ENCODE measurements around the gene ANKRD60.

ANKRD60 gene

GRCh38 chr20:58256307-58256706, 27.9 kb upstream of the ANKRD60 start:
- Histone ChIP-seq H3K4me3 (ENCODE audit: low read length) (no peak overlapping the region), H3K36me3 (replicated peaks; ENCODE audit: low read depth, low read length) (peaks cover 14% of the 10 kb centered on the region), H2AFZ (ENCODE audit: low read depth, low read length) (no peak overlapping the region), H3K4me1 (ENCODE audit: low read length) (no peaks in the 10 kb centered on the region), H3K27me3 (ENCODE audit: low read depth, low read length) (no peaks in the 10 kb centered on the region), H3K9ac (ENCODE audit: low read length) (no peak overlapping the region), H3K4me2 (ENCODE audit: low read length) (no peak overlapping the region), H3K27ac (ENCODE audit: low read length) (no peak overlapping the region), H3K79me2 (ENCODE audit: low read length) (no peaks in the 10 kb centered on the region), H4K20me1 (ENCODE audit: insufficient read depth, low read length) (no peaks in the 10 kb centered on the region), H3K9me3 (ENCODE audit: insufficient read depth, low read length) (no peaks in the 10 kb centered on the region)
- TF ChIP-seq EZH2phosphoT487 (IDR thresholded peaks at IDR 0.05; ENCODE audit: low read depth) (no peak), CTCF (IDR thresholded peaks at IDR 0.05; ENCODE audit: low read depth, low read length) (no peak)

GRCh38 chr20:58254890-58255289, 26.4 kb upstream of the ANKRD60 start:
- H3K79me2 ChIP-seq (ENCODE audit: low read length), result no peaks in the 10 kb centered on the region
- peaks cover 7% of the 10 kb centered on the region for H3K36me3 ChIP-seq (replicated peaks; ENCODE audit: low read depth, low read length)
- H3K27ac ChIP-seq (ENCODE audit: low read length), result no peak overlapping the region
- H3K27me3 ChIP-seq (ENCODE audit: low read depth, low read length), result no peaks in the 10 kb centered on the region
- TF ChIP-seq CTCF (IDR thresholded peaks at IDR 0.05; ENCODE audit: low read depth, low read length) (no peak), EZH2phosphoT487 (IDR thresholded peaks at IDR 0.05; ENCODE audit: low read depth) (no peak)
- no peak overlapping the region for H3K4me3 ChIP-seq (ENCODE audit: low read length)
- H3K9ac ChIP-seq (ENCODE audit: low read length), result no peak overlapping the region
- H3K4me1 ChIP-seq (ENCODE audit: low read length), result no peaks in the 10 kb centered on the region
- H3K9me3 ChIP-seq (ENCODE audit: insufficient read depth, low read length), result no peaks in the 10 kb centered on the region
- no peak overlapping the region for H3K4me2 ChIP-seq (ENCODE audit: low read length)
- no peaks in the 10 kb centered on the region for H4K20me1 ChIP-seq (ENCODE audit: insufficient read depth, low read length)
- H2AFZ ChIP-seq (ENCODE audit: low read depth, low read length), result no peak overlapping the region

DNA sequence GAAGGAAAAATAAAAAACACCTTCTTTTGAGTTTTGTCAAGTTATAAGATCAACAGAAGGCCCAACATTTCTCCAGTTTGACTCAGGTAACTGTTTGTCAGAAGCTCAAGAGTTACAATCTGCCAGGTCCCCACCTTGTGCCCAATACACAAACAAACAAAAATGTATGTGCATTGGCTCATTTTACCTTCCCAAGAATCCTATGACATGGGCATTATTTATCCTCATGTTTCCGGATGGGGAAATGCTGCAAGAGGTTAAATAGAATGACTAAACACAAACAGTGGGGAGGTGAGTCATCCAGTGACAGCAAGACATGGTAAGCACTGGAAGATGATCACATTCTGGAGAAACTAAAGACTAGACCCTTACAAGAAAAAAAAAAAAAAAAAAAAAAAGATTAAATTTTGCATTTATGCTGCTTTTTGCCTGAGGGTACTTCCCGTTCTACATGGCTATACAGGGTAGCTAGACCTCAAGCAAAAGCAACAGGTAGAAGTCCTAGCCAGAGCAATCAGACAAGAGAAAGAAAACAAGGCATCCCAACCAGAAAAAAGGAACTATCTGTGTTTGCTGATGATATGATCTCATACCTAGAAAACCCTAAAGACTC, 23.6 kb upstream of the ANKRD60 start:
- no peaks in the 10 kb centered on the region for H3K27me3 ChIP-seq (ENCODE audit: low read depth, low read length)
- no peak overlapping the region for H2AFZ ChIP-seq (ENCODE audit: low read depth, low read length)
- H3K9me3 ChIP-seq (ENCODE audit: insufficient read depth, low read length), result no peaks in the 10 kb centered on the region
- no peak overlapping the region for H3K9ac ChIP-seq (ENCODE audit: low read length)
- no peak overlapping the region for H3K4me2 ChIP-seq (ENCODE audit: low read length)
- H3K36me3 ChIP-seq (replicated peaks; ENCODE audit: low read depth, low read length), result peaks cover 7% of the 10 kb centered on the region
- no peak overlapping the region for H3K27ac ChIP-seq (ENCODE audit: low read length)
- H3K4me3 ChIP-seq (ENCODE audit: low read length), result no peak overlapping the region
- no peaks in the 10 kb centered on the region for H3K79me2 ChIP-seq (ENCODE audit: low read length)
- H4K20me1 ChIP-seq (ENCODE audit: insufficient read depth, low read length), result no peaks in the 10 kb centered on the region
- no peak for TF ChIP-seq CTCF (IDR thresholded peaks at IDR 0.05; ENCODE audit: low read depth, low read length)
- TF ChIP-seq EZH2phosphoT487 (IDR thresholded peaks at IDR 0.05; ENCODE audit: low read depth), result no peak
- H3K4me1 ChIP-seq (ENCODE audit: low read length), result no peaks in the 10 kb centered on the region

DNA sequence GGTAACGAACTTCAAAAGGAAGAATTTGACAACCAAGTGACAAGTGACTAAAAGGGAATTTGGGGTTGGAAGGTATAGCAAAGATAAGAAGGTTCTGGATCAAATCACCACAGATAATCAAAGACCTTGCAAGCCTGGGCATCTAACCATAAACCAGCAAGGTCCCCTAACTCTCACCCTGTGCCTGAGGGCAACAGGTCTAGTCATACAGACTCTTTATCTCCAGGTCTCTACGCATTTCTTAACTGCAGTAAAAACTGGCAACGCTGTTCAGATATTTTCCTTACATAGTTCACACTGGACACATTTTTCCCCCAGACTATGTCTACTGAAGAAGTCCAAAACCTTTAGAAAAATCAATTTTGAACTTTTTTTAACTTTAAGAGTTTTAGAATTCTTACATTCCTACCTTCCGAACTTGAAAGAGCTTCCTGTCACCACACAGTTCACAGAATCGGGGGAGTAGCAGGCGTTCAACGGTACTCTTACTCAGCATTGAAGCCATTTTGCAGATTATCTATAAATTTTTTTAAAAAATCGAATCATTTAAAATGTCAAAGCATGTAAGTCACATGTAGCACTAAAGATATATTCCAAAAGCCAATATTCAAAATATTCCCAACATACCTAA, 23.0 kb upstream of the ANKRD60 start:
- Histone ChIP-seq H3K36me3 (replicated peaks; ENCODE audit: low read depth, low read length) (peaks cover 7% of the 10 kb centered on the region), H3K4me3 (ENCODE audit: low read length) (no peak overlapping the region), H3K4me1 (ENCODE audit: low read length) (no peaks in the 10 kb centered on the region), H3K27ac (ENCODE audit: low read length) (no peak overlapping the region), H3K4me2 (ENCODE audit: low read length) (no peak overlapping the region), H4K20me1 (ENCODE audit: insufficient read depth, low read length) (no peaks in the 10 kb centered on the region), H3K9me3 (ENCODE audit: insufficient read depth, low read length) (no peaks in the 10 kb centered on the region), H3K9ac (ENCODE audit: low read length) (no peak overlapping the region), H3K79me2 (ENCODE audit: low read length) (no peaks in the 10 kb centered on the region), H3K27me3 (ENCODE audit: low read depth, low read length) (no peaks in the 10 kb centered on the region), H2AFZ (ENCODE audit: low read depth, low read length) (no peak overlapping the region)
- TF ChIP-seq CTCF (IDR thresholded peaks at IDR 0.05; ENCODE audit: low read depth, low read length), result no peak
- TF ChIP-seq EZH2phosphoT487 (IDR thresholded peaks at IDR 0.05; ENCODE audit: low read depth), result no peak

Measured in OCI-LY3 (cell line).